Measurements from ENCODE around the gene DNMT3B.
"Not testable (repeated sequence)": the region's sequence is repeated elsewhere in the genome, so short reads cannot be mapped to it uniquely, and the experiment has no call there.

DNMT3B gene

DNA sequence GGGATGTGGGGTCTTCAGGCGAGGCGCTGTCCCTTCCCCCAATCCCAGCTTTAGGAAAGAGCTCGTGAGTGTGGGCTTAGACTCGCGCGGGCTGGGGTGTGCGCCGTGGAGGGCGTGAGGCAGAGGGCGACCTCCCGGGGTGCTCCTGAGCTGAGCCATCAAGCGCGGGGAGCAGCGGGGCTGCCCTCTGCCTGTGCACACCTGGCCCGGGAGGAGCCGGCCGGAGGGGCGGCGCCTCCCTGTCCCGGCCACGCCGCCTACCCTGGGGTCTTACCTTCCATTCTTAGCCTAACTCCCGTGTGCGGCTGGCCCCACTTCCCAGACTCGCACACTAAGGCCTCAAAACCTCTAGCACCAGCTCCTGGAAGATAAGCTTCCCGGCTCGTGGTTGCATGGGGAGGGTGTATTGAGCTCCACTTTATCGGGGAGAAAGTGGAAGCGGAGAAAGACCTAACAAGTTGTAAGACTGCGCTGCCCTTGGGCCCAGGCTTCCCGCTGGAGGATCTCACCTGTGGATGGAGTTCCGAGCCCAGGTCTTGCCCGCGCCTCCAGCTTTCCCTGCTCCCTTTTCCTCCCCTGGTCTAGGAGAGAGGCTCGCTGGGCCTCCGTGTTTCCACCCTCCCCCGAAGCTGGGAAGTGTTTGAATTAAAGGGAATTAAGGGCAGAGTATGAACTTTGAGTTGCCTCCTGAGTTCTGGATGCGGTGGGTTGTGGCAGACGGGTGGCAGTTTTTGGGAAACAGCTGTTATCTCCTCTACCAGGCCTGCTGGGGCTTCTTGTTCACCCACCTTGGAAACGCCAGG lies 1.2 kb downstream of the DNMT3B start:
- no peak for DNase-seq

GRCh38 chr20:32764005-32764960 lies 2.1 kb downstream of the DNMT3B start:
- no peak for DNase-seq

GRCh38 chr20:32765230-32765875 lies 3.2 kb downstream of the DNMT3B start:
- DNase-seq = not testable (repeated sequence)

- no peak for DNase-seq
These were observed 5.4 kb downstream of the DNMT3B start for GRCh38 chr20:32767418-32768198.

DNA sequence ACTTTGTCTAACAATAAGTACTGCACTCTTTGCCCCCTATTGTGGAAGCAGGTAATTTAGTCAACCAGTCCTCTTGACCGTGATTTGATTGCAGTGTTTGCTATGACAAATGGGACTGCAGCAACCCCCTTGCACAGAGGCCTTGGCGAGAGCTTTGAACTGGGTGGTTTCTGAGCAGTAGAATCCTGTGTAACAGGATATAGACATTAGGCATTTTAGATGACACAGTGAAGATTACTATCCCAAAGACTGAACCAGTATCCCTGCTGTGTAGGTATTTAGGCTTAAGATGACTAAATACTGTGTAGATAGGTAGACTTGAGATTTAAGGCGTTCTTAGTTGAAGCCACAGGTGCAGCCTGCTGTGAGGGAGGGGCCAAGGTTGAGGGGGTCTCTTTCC lies 9.9 kb downstream of the DNMT3B start:
- no peak for DNase-seq

GRCh38 chr20:32773223-32773622 lies 11.0 kb downstream of the DNMT3B start:
- DNase-seq = no peak

DNA sequence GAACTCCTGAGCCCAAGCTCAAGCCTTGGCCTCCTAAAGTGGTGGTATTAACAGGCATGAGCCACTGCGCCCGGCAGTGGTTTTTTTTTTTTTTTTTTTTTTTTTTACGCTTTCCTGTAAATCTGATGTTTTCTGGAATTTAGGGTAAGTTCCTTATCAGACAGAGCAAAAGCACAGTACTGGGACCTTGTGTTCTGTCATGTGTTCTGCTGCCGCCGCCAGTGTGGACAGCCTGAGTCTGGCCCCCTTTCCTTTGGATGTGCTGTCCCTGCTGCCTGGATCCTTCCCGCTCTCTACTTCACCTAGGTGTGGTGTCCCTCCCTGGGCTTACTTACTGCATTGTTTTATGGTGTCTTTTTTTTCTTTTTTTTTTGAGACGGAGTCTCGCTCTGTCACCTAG lies 11.7 kb downstream of the DNMT3B start:
- DNase-seq = no peak

GRCh38 chr20:32775336-32775991 lies 13.3 kb downstream of the DNMT3B start:
- no peak for DNase-seq

GRCh38 chr20:32777177-32777956 lies 15.2 kb downstream of the DNMT3B start:
- DNase-seq = no peak

DNA sequence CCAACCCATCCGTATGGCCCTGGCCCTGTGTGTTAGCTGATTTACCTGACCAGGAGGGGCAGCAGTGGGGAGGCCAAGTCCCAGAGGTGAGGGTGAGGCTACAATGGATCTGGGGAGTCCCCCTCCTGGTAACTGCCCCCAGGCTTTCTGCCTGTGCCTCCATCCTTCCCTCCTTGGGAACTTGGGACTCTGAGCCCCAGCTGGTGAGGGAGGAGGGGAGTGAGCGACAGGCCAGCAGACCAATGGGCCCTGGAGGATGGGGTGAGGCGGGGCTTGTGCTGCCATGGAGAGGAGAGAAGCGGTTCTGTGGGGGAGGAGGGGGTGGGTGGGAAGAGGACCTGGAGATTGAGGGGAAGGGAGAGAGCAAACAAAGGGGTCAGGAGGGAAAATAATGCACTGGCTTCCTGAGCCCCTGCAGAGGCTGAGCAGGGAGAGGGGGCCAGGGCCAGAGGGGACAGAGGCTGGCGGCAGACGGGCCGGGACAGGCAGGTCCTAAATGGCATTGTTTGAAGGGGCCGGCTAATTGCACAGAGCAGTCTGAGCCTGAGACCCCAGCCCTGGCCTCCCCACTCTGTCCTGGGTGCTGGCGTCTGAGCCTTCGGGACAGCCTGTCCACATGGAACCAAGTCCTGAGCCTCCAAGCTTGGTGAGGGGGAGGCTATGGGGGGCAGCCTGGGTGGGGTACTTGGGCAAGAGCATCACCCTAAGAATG lies 17.5 kb downstream of the DNMT3B start:
- no peak for DNase-seq

DNA sequence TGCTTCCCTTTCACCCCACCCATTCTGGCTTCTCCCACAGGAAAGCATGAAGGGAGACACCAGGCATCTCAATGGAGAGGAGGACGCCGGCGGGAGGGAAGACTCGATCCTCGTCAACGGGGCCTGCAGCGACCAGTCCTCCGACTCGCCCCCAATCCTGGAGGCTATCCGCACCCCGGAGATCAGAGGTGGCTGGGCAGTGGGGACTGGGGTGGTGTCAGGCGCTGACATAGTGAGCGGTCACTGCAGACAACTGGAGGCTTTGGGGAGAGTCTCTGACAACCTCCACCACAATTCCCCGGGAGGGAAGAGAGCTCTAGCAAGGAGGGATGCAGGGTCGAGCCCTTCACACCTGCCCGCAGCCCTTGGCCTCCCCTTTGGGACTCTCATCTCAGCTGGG lies 18.1 kb downstream of the DNMT3B start:
- no peak for DNase-seq

DNA sequence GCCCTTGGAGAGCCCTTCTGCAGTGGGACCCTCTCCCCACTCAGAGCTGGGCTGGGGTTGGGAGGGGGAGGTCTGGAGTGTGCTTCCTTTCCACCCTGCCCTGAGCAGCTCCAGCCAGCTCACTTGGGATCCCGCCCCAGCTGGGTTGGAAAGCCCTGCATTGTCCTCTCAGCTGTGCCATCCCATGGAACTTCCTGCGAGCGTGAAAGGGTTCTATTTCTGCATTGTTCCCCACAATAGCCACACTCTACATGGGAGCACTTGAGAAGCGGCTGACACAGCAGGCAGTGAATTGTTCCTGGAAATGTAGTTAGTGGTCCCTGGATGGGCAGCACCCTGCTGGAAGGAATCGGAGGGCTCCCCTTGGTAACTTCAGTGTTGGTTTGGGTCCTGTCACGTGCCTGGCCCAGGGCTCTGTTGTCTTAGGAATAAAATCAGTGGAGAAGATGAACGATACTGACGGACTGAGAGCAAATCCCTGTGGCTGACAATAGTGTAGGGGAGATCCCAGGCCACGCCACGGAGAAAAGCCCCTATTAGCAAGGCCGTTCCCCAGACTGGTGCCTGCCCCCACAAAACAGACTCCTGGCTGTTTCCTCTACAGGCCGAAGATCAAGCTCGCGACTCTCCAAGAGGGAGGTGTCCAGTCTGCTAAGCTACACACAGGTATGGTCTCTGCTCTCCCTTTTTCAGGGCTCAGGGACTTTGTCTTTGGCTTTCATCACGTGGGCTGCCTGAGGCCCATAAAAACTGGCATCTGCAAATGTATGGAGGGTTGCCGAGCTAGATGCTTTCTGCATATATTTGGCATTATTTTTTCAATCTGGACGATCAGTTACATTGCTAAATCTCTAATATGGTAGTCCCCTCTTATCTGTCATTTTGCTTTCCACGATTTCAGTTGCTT lies 18.8 kb downstream of the DNMT3B start:
- peak; percentile 54 to 59 for DNase-seq

DNA sequence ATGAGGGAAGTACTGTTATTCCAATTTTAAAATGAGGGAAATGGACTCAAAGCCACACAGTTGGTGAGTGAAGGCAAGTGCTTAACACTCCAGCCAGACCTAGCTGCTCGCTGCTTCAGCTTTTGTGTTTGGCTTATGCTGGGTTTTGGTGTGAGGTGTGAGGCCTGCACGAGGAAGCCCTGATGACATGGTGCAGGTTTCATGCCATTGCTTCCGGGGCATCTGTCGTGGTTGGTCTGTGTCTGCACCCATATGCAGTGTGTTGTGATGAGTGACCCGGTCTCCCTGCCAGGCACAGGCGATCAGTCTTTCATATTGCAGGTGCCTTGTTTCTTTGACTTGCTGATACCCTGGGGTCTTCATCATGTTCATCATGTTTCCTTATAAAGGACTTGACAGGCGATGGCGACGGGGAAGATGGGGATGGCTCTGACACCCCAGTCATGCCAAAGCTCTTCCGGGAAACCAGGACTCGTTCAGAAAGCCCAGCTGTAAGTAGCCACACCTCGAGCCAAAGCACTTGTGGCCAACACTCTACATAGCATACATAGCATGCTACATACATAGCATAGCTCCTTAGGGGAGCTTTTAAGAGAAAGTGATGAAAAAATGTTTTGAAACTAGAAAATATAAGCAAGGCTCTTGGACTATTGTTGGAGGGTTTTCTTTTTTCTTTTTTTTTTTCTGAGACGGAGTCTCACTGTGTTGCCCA lies 22.3 kb downstream of the DNMT3B start:
- no peak for DNase-seq

DNA sequence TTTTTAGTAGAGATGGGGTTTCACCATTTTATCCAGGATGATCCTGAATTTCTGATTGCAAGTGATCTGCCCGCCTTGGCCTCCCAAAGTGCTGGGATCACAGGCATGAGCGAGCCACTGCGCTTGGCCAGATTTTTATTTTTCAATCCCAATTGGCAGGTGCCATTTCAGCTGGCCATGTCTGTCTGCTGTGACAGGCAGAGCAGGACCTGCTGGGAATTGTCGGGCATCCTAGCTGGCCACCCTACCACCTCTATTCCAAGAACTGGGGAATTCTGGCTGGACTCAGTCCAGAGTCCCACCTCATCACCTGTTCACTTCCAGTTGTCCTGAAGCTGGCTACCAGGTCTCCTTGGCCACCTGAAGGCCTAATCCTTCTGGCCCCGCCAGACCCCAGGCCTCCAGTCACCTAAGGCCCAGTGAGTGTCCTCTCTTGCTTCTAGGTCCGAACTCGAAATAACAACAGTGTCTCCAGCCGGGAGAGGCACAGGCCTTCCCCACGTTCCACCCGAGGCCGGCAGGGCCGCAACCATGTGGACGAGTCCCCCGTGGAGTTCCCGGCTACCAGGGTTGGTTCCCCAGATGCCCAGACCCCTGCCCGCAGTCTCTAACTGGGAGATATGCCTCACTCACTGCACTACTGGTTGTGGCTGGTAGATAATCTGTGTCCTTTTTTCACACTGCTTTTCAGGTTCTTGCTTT lies 24.0 kb downstream of the DNMT3B start:
- no peak for DNase-seq

GRCh38 chr20:32787168-32787567 lies 25.0 kb downstream of the DNMT3B start:
- DNase-seq = no peak

- peak; percentile 67 to 68 for DNase-seq
These were observed 27.9 kb downstream of the DNMT3B start for GRCh38 chr20:32789896-32790750.

- no peak for DNase-seq
These were observed 28.5 kb downstream of the DNMT3B start for GRCh38 chr20:32790751-32791057.

All from hippocampal formation (tissue), 2 donors.